GM12872 (cell line): ENCODE data around the gene PAX4.

Experiments
- CTCF ChIP-seq: IDR thresholded peaks from 3 replicates; pipeline ENCODE4 v1.5.1; 2011; ENCODE audit warnings: low read depth, mild to moderate bottlenecking, low read length, moderate library complexity; ENCODE audit not compliant: insufficient read depth

The PAX4 gene

GRCh38 chr7:127625331-127625730 is 7.4 kb upstream of the PAX4 start:
- TF ChIP-seq CTCF = no peak

- TF ChIP-seq CTCF = no peak
Measured at GRCh38 chr7:127620406-127621233, 2.7 kb upstream of the PAX4 start.

- TF ChIP-seq CTCF = no peak
Measured at GRCh38 chr7:127619681-127620405, 1.9 kb upstream of the PAX4 start.

GRCh38 chr7:127618775-127619174 is 833 bp upstream of the PAX4 start:
- no peak for TF ChIP-seq CTCF

- TF ChIP-seq CTCF = no peak
Measured at GRCh38 chr7:127616724-127617123, 1.2 kb downstream of the PAX4 start.

GRCh38 chr7:127612263-127612662 is 5.7 kb downstream of the PAX4 start:
- TF ChIP-seq CTCF = no peak

GRCh38 chr7:127609297-127609696 is 8.6 kb downstream of the PAX4 start:
- no peak for TF ChIP-seq CTCF
